Measurements from ENCODE around the gene EVC2. TPM values are rescaled to one million over a fixed set of nuclear protein-coding genes. Genes with fewer than 3 reads are reported as not detected.

EVC2 gene
- total RNA-seq, 1 experiment from 2014 or later: 3.2 TPM

- POLR2A ChIA-PET (ENCODE audit: unreplicated experiment): no interaction called here
- Histone ChIP-seq H3K4me2 (ENCODE audit: low read length) (no peak overlapping the region), H3K9me3 (ENCODE audit: low read length) (no peaks in the 10 kb centered on the region), H3K27ac (ENCODE audit: low read length) (no peak overlapping the region), H2AFZ (ENCODE audit: low read length) (no peak overlapping the region), H3K9me2 (replicated peaks; ENCODE audit: low read length) (no peaks in the 10 kb centered on the region), H3K36me3 (ENCODE audit: low read depth, low read length) (no peaks in the 10 kb centered on the region), H3F3A (ENCODE audit: low read length, unreplicated experiment) (no peaks in the 10 kb centered on the region), H4K20me1 (ENCODE audit: low read length) (no peaks in the 10 kb centered on the region), H3K9ac (ENCODE audit: low read length) (no peak overlapping the region), H3K4me3 (ENCODE audit: low read length) (no peak overlapping the region), H3K79me2 (ENCODE audit: low read length) (no peaks in the 10 kb centered on the region), H3K4me1 (ENCODE audit: insufficient read depth, low read length) (peaks cover 18% of the 10 kb centered on the region), H3K27me3 (ENCODE audit: low read length) (no peaks in the 10 kb centered on the region)
- ATAC-seq (no peak), DNase-seq (no peak)
- BruUV-seq (replicated peaks): no TSS peak
- intact Hi-C loops (cut with micrococcal nuclease): no loop called here
- TF ChIP-seq EZH2phosphoT487 (IDR thresholded peaks at IDR 0.05; ENCODE audit: borderline replicate concordance, low read length) (no peak), EZH2 (IDR thresholded peaks at IDR 0.05; ENCODE audit: low read length, unreplicated experiment) (no peak)
- TF ChIP-seq, protein P1, sequence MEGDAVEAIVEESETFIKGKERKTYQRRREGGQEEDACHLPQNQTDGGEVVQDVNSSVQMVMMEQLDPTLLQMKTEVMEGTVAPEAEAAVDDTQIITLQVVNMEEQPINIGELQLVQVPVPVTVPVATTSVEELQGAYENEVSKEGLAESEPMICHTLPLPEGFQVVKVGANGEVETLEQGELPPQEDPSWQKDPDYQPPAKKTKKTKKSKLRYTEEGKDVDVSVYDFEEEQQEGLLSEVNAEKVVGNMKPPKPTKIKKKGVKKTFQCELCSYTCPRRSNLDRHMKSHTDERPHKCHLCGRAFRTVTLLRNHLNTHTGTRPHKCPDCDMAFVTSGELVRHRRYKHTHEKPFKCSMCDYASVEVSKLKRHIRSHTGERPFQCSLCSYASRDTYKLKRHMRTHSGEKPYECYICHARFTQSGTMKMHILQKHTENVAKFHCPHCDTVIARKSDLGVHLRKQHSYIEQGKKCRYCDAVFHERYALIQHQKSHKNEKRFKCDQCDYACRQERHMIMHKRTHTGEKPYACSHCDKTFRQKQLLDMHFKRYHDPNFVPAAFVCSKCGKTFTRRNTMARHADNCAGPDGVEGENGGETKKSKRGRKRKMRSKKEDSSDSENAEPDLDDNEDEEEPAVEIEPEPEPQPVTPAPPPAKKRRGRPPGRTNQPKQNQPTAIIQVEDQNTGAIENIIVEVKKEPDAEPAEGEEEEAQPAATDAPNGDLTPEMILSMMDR (conservative IDR thresholded peaks at IDR 0.05; ENCODE audit: low read depth, low read length): no peak
- CTCF ChIA-PET: no interaction called here
Measured at GRCh38 chr4:5705647-5706320, 2.6 kb downstream of the EVC2 start.

DNA sequence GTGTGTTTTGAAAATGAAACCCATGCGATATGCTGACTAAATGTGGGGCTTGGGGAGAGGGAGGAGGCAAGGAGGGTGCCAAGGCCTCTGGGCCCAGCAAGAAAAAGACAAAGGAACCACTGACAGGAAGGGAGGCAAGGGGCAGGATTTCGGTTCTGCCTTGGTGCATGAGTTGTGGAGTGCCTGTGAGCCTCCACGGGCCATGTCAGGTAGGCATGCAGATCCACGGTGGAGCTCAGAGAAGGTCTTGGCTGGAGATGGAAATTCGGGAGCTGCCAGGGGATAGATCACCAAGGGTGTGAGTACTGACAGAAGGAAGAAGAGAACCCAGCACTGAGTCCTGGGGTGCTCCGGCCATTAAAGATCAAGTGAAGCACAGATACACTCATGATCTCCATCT is 4.1 kb downstream of the EVC2 start:
- ChIA-PET CTCF (no interaction called here), POLR2A (ENCODE audit: unreplicated experiment) (no interaction called here)
- Histone ChIP-seq H3K36me3 (ENCODE audit: low read depth, low read length) (no peaks in the 10 kb centered on the region), H3K4me3 (ENCODE audit: low read length) (no peak overlapping the region), H3K9me2 (replicated peaks; ENCODE audit: low read length) (no peaks in the 10 kb centered on the region), H3K27ac (ENCODE audit: low read length) (no peak overlapping the region), H3K4me2 (ENCODE audit: low read length) (no peak overlapping the region), H3K9me3 (ENCODE audit: low read length) (no peaks in the 10 kb centered on the region), H3K4me1 (ENCODE audit: insufficient read depth, low read length) (peaks cover 9% of the 10 kb centered on the region; the same call in 1 of the 2 replicates), H3K27me3 (ENCODE audit: low read length) (no peaks in the 10 kb centered on the region), H3F3A (ENCODE audit: low read length, unreplicated experiment) (no peaks in the 10 kb centered on the region), H3K79me2 (ENCODE audit: low read length) (no peaks in the 10 kb centered on the region), H2AFZ (ENCODE audit: low read length) (no peak overlapping the region), H4K20me1 (ENCODE audit: low read length) (no peaks in the 10 kb centered on the region), H3K9ac (ENCODE audit: low read length) (no peak overlapping the region)
- intact Hi-C loops (cut with micrococcal nuclease): no loop called here
- DNase-seq (no peak), ATAC-seq (no peak)
- BruUV-seq (replicated peaks): no TSS peak
- TF ChIP-seq EZH2 (IDR thresholded peaks at IDR 0.05; ENCODE audit: low read length, unreplicated experiment) (no peak), EZH2phosphoT487 (IDR thresholded peaks at IDR 0.05; ENCODE audit: borderline replicate concordance, low read length) (no peak)
- TF ChIP-seq, protein P1 (conservative IDR thresholded peaks at IDR 0.05; ENCODE audit: low read depth, low read length): no peak

DNA sequence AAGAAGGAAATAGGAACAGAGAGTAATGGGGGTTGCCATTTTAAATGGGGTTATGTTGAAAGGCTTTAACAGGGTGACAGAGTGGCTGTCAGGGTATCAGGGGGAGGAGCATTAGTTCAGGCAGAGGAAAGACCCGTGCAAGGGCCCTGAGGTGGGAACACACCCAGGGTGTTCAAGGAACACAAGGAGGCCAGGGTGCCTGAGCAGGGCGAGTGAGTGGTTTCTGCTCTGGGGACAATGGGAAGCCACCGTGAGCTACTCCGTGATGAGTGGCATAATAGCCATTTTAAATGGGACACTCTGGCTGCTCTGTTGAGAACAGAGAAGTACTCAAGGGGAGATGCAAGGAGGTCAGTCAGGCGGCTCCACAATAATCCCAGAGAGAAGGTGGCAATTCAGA is 4.5 kb downstream of the EVC2 start:
- H3F3A ChIP-seq (ENCODE audit: low read length, unreplicated experiment): no peaks in the 10 kb centered on the region
- intact Hi-C loops (cut with micrococcal nuclease): no loop called here
- no peaks in the 10 kb centered on the region for H3K79me2 ChIP-seq (ENCODE audit: low read length)
- no peaks in the 10 kb centered on the region for H3K9me3 ChIP-seq (ENCODE audit: low read length)
- H3K4me2 ChIP-seq (ENCODE audit: low read length): no peak overlapping the region
- H3K4me1 ChIP-seq (ENCODE audit: insufficient read depth, low read length): peaks cover 9% of the 10 kb centered on the region; the same call in 1 of the 2 replicates
- H2AFZ ChIP-seq (ENCODE audit: low read length): no peak overlapping the region
- no peak overlapping the region for H3K27ac ChIP-seq (ENCODE audit: low read length)
- no TSS peak for BruUV-seq (replicated peaks)
- ChIA-PET POLR2A (ENCODE audit: unreplicated experiment) (no interaction called here), CTCF (no interaction called here)
- H4K20me1 ChIP-seq (ENCODE audit: low read length): no peaks in the 10 kb centered on the region
- H3K4me3 ChIP-seq (ENCODE audit: low read length): no peak overlapping the region
- H3K9ac ChIP-seq (ENCODE audit: low read length): no peak overlapping the region
- TF ChIP-seq EZH2phosphoT487 (IDR thresholded peaks at IDR 0.05; ENCODE audit: borderline replicate concordance, low read length) (no peak), EZH2 (IDR thresholded peaks at IDR 0.05; ENCODE audit: low read length, unreplicated experiment) (no peak)
- TF ChIP-seq, protein P1 (conservative IDR thresholded peaks at IDR 0.05; ENCODE audit: low read depth, low read length): no peak
- ATAC-seq (no peak), DNase-seq (no peak)
- no peaks in the 10 kb centered on the region for H3K36me3 ChIP-seq (ENCODE audit: low read depth, low read length)
- H3K27me3 ChIP-seq (ENCODE audit: low read length): no peaks in the 10 kb centered on the region
- H3K9me2 ChIP-seq (replicated peaks; ENCODE audit: low read length): no peaks in the 10 kb centered on the region

All from PC-3 (cell line).